Measurements from ENCODE around the gene WDR45B. TPM values are rescaled to one million over a fixed set of nuclear protein-coding genes. Genes with fewer than 3 reads are reported as not detected.

The WDR45B gene
- total RNA-seq, 1 experiment from 2014 or later = 110 TPM

DNA sequence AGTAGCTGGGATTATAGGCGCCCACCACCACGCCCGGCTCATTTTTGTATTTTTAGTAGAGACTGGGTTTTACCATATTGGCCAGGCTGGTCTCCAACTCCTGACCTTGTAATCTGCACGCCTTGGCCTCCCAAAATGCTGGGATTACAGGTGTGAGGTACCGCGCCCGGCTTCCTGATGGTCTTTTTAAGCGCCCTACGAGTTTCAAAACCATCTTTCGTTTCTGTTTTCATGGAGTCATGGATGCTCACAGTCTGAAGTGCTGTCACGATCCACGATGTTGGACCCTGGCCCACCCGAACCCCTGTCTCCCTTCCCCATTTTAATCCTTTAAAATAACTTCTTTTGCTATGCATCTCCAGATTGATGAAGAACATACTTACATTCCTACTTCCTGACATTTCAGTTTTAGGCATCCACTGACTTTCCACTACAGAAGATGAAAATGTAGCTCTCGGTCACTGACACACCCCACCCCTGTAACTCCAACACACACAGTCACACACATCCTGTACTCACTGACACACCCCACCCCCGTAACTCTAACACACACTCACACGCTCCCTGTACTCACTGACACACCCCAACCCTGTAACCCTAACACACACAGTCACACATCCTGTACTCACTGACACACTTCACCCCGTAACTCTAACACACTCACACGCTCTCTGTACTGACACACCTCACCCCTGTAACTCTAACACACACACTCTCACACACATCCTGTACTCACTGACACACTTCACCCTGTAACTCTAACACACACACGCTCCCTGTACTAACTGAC, 22.6 kb upstream of the WDR45B start:
- Histone ChIP-seq H2BK5ac (ENCODE audit: insufficient read length, low read length) (no peak overlapping the region), H4K8ac (replicated peaks; ENCODE audit: insufficient read length, low read depth, low read length) (no peak overlapping the region), H3K9me3 (ENCODE audit: control insufficient read depth, low read depth, low read length) (no peaks in the 10 kb centered on the region), H3K14ac (ENCODE audit: insufficient read depth, low read length) (no peak overlapping the region), H3K4ac (ENCODE audit: low read depth, low read length) (no peak overlapping the region), H3K79me1 (ENCODE audit: insufficient read depth, low read depth, low read length, poor library complexity, severe bottlenecking) (no peaks in the 10 kb centered on the region), H2BK15ac (ENCODE audit: low read depth, low read length) (no peak overlapping the region), H3K4me1 (ENCODE audit: insufficient read depth, low read length) (no peaks in the 10 kb centered on the region; the same call in 1 of the 2 replicates), H2BK120ac (ENCODE audit: low read depth, low read length, poor library complexity, severe bottlenecking) (no peak overlapping the region), H4K5ac (ENCODE audit: insufficient read length, low read depth, low read length) (no peak overlapping the region), H2BK12ac (ENCODE audit: insufficient read length, low read depth, low read length) (no peak overlapping the region), H4K20me1 (ENCODE audit: control insufficient read depth, insufficient read depth, insufficient read length) (no peaks in the 10 kb centered on the region), H3T11ph (ENCODE audit: low read length) (no peak overlapping the region), H3K18ac (ENCODE audit: insufficient read length, low read depth, low read length) (no peak overlapping the region), H2BK20ac (ENCODE audit: low read depth, low read length, poor library complexity, severe bottlenecking) (no peak overlapping the region), H3K9ac (ENCODE audit: extremely low read depth, insufficient read length, low read length) (no peak overlapping the region), H2AFZ (ENCODE audit: low read length) (no peak overlapping the region), H2AK5ac (ENCODE audit: insufficient read length, low read length) (no peak overlapping the region), H3K56ac (ENCODE audit: insufficient read length, low read depth, low read length) (no peak overlapping the region), H4K91ac (ENCODE audit: insufficient read length, low read depth, low read length) (no peak overlapping the region), H3K27ac (ENCODE audit: insufficient read length, low read depth, low read length) (no peak overlapping the region), H3K27me3 (ENCODE audit: insufficient read depth, low read length) (no peaks in the 10 kb centered on the region), H3K4me2 (ENCODE audit: insufficient read depth, insufficient read length, low read length) (no peak overlapping the region), H3K79me2 (ENCODE audit: insufficient read depth, low read length) (no peaks in the 10 kb centered on the region), H3K23me2 (ENCODE audit: insufficient read length, low read depth, low read length, poor library complexity, severe bottlenecking) (no peaks in the 10 kb centered on the region), H3K23ac (ENCODE audit: insufficient read length, low read depth, low read length) (no peak overlapping the region)
- H3K4me1 Mint-ChIP-seq = peaks cover 4 to 10% of the 10 kb centered on the region in 2 experiments
- no peak for DNase-seq
- H3K36me3 Mint-ChIP-seq (ENCODE audit: insufficient read depth in 1 of 3, low read depth in 3 of 3) = no peaks in the 10 kb centered on the region
- H3K9me3 Mint-ChIP-seq = peaks cover 0 to 3% of the 10 kb centered on the region in 2 experiments; a peak in 1 of 5 replicates
- H3K27me3 Mint-ChIP-seq (ENCODE audit: low read depth) = peaks cover 3% of the 10 kb centered on the region
- WGBS (ENCODE audit: extremely low coverage, insufficient read length, low lambda C conversion rate) = 100% methylated on average over 2 of the region's 19 CpGs
- no peak overlapping the region for H3K4me3 Mint-ChIP-seq
- TF ChIP-seq, protein P1, sequence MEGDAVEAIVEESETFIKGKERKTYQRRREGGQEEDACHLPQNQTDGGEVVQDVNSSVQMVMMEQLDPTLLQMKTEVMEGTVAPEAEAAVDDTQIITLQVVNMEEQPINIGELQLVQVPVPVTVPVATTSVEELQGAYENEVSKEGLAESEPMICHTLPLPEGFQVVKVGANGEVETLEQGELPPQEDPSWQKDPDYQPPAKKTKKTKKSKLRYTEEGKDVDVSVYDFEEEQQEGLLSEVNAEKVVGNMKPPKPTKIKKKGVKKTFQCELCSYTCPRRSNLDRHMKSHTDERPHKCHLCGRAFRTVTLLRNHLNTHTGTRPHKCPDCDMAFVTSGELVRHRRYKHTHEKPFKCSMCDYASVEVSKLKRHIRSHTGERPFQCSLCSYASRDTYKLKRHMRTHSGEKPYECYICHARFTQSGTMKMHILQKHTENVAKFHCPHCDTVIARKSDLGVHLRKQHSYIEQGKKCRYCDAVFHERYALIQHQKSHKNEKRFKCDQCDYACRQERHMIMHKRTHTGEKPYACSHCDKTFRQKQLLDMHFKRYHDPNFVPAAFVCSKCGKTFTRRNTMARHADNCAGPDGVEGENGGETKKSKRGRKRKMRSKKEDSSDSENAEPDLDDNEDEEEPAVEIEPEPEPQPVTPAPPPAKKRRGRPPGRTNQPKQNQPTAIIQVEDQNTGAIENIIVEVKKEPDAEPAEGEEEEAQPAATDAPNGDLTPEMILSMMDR (conservative IDR thresholded peaks at IDR 0.05) = no peak
- no peak overlapping the region for H3K27ac Mint-ChIP-seq
